ENCODE results near the gene TPD52L2. TPM values are rescaled to one million over a fixed set of nuclear protein-coding genes. Genes with fewer than 3 reads are reported as not detected.

The TPD52L2 gene
- total RNA-seq, 1 donor from 2014 or later = 112 TPM

- H3K4me3 ChIP-seq (ENCODE audit: low read depth, low read length) = no peak overlapping the region
- TF ChIP-seq, protein P1, sequence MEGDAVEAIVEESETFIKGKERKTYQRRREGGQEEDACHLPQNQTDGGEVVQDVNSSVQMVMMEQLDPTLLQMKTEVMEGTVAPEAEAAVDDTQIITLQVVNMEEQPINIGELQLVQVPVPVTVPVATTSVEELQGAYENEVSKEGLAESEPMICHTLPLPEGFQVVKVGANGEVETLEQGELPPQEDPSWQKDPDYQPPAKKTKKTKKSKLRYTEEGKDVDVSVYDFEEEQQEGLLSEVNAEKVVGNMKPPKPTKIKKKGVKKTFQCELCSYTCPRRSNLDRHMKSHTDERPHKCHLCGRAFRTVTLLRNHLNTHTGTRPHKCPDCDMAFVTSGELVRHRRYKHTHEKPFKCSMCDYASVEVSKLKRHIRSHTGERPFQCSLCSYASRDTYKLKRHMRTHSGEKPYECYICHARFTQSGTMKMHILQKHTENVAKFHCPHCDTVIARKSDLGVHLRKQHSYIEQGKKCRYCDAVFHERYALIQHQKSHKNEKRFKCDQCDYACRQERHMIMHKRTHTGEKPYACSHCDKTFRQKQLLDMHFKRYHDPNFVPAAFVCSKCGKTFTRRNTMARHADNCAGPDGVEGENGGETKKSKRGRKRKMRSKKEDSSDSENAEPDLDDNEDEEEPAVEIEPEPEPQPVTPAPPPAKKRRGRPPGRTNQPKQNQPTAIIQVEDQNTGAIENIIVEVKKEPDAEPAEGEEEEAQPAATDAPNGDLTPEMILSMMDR (conservative IDR thresholded peaks at IDR 0.05; ENCODE audit: low read depth, low read length) = no peak
- peak; percentile 49 for DNase-seq (ENCODE audit: low read depth)
Measured at GRCh38 chr20:63835021-63835858, 29.8 kb upstream of the TPD52L2 start.

- no peak overlapping the region for H3K4me3 ChIP-seq (ENCODE audit: low read depth, low read length)
- no peak for DNase-seq (ENCODE audit: low read depth)
- TF ChIP-seq, protein P1 (conservative IDR thresholded peaks at IDR 0.05; ENCODE audit: low read depth, low read length) = no peak
Measured at GRCh38 chr20:63836458-63837344, 28.4 kb upstream of the TPD52L2 start.

DNA sequence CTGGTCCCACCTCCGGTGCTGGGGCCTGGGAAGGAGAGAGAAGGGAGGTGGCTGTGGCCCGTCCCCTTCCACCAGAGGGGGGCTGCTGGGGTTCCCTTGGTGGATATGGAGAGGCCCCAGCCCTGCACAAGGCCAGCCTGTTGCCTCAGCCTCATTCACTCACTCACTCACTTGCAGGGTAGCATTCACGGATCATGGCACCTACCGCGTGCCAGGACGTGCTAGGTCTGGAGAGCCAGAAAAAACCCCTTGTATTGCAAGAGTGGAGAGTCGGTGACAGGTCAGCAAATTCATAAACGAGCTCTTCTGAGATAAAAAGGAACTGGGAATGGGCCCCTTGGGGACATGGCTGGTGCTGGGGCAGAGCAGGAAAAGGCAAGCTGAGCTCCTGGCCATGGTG lies 27.6 kb upstream of the TPD52L2 start:
- no peak overlapping the region for H3K4me3 ChIP-seq (ENCODE audit: low read depth, low read length)
- peak; percentile 29 for DNase-seq (ENCODE audit: low read depth)
- TF ChIP-seq, protein P1 (conservative IDR thresholded peaks at IDR 0.05; ENCODE audit: low read depth, low read length) = no peak

DNA sequence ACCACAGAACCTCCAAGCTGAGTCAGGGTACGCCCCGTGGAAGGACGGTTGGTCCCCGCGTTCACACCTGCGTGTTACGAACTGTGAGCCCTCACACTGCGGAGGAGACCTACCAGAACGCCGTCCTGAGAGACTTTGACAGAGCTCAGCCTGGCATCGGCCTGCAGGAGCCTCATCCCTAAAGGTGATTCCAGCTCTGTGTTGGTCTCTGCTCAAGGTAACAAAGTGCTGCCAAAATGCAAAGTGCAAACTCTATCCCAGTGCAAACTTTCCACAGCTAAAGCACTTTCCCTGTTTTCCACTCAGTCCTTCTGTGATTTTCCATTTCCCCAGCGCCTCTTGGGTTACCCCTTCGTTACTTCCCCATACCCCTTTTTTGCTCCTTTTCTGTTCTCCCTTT lies 25.4 kb upstream of the TPD52L2 start:
- TF ChIP-seq, protein P1 (conservative IDR thresholded peaks at IDR 0.05; ENCODE audit: low read depth, low read length) = no peak
- no peak overlapping the region for H3K4me3 ChIP-seq (ENCODE audit: low read depth, low read length)
- DNase-seq (ENCODE audit: low read depth) = no peak

DNA sequence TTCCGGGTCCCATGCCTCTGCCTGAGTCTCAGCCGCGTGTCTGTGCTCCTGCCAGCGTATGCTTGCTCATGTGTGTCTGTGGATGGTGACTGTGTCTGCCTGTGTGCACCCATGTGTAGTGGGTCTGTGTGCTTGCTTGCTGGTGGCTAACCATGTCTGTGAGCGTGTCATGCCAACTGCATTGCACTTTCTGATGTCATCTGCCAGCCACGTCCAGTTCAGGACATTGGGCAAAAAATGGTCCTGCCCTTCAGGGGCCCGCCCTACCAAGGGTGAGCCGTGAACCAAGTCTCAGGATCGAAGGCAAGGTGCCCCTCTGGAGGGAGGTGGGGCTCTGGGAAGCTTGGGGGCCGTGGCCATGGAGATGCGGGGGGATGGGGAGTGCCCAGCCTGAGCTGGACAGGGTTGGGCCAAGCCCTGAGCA lies 24.7 kb upstream of the TPD52L2 start:
- DNase-seq (ENCODE audit: low read depth) = no peak
- TF ChIP-seq, protein P1 (conservative IDR thresholded peaks at IDR 0.05; ENCODE audit: low read depth, low read length) = no peak
- no peak overlapping the region for H3K4me3 ChIP-seq (ENCODE audit: low read depth, low read length)

- H3K4me3 ChIP-seq (ENCODE audit: low read depth, low read length) = no peak overlapping the region
- TF ChIP-seq, protein P1 (conservative IDR thresholded peaks at IDR 0.05; ENCODE audit: low read depth, low read length) = no peak
- DNase-seq (ENCODE audit: low read depth) = no peak
Measured at GRCh38 chr20:63842258-63842657, 22.8 kb upstream of the TPD52L2 start.
